Measurements from ENCODE around the gene SUPT5H. TPM values are rescaled to one million over a fixed set of nuclear protein-coding genes. Genes with fewer than 3 reads are reported as not detected.

The SUPT5H gene
- total and polyA plus RNA-seq, 12 donors: 56.2 to 149 (median 84.3) TPM

DNA sequence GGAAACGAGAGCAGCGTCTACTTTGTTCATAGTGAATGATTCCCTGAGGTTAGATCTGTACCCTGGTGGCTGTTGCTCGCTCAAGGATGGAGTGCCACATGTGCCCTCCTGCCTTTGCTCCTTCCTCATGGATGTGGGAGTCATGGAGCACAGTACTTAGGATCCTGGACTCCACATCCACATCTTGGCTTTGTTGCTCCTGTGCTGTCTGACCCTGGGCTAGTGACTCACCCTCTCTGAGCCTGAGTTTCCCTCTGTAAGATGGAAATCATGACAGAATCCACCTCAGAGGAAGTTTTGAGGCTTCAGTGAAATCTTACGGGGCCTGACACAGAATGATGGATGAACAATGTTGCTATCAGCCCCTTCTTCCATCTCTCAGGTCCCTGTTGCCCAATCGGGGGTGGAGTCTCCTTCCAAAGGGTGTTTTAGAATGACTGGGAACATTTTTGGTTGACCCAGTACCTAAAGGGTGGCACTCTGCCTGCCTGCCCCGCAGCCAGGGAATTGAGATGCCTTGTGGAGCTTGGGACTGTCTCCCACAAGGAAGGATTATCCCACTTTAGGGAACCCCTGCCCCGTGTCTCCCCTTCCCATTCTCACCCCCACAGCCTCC lies 25.4 kb downstream of the SUPT5H start:
- no peaks in the 10 kb centered on the region for H3K9me3 ChIP-seq
- ATAC-seq (no peak), DNase-seq (no peak)
- no peak overlapping the region for H3K27ac ChIP-seq
- 84 to 92% methylated on average over 7 of the region's 7 CpGs for WGBS, 2 donors
- peaks cover 0 to 100% (median 94%) of the 10 kb centered on the region in 9 donors for H3K36me3 ChIP-seq
- peaks cover 0 to 4% (median 0%) of the 10 kb centered on the region in 9 donors for H3K4me1 ChIP-seq
- intact Hi-C loops (cut with DNase I): loop anchor here in 7 of 10 donors (5.0 to 10.0 kb wide), 3 partner anchors 61 to 1066 kb away; partner anchors contain the start of genes EID2B (in 6 of the 7) and FAM98C (in 1 of the 7)
- H3K4me3 ChIP-seq: no peak overlapping the region
- TF ChIP-seq, protein P1, sequence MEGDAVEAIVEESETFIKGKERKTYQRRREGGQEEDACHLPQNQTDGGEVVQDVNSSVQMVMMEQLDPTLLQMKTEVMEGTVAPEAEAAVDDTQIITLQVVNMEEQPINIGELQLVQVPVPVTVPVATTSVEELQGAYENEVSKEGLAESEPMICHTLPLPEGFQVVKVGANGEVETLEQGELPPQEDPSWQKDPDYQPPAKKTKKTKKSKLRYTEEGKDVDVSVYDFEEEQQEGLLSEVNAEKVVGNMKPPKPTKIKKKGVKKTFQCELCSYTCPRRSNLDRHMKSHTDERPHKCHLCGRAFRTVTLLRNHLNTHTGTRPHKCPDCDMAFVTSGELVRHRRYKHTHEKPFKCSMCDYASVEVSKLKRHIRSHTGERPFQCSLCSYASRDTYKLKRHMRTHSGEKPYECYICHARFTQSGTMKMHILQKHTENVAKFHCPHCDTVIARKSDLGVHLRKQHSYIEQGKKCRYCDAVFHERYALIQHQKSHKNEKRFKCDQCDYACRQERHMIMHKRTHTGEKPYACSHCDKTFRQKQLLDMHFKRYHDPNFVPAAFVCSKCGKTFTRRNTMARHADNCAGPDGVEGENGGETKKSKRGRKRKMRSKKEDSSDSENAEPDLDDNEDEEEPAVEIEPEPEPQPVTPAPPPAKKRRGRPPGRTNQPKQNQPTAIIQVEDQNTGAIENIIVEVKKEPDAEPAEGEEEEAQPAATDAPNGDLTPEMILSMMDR (IDR thresholded peaks at IDR 0.05): no peak
- H3K27me3 ChIP-seq: no peaks in the 10 kb centered on the region

DNA sequence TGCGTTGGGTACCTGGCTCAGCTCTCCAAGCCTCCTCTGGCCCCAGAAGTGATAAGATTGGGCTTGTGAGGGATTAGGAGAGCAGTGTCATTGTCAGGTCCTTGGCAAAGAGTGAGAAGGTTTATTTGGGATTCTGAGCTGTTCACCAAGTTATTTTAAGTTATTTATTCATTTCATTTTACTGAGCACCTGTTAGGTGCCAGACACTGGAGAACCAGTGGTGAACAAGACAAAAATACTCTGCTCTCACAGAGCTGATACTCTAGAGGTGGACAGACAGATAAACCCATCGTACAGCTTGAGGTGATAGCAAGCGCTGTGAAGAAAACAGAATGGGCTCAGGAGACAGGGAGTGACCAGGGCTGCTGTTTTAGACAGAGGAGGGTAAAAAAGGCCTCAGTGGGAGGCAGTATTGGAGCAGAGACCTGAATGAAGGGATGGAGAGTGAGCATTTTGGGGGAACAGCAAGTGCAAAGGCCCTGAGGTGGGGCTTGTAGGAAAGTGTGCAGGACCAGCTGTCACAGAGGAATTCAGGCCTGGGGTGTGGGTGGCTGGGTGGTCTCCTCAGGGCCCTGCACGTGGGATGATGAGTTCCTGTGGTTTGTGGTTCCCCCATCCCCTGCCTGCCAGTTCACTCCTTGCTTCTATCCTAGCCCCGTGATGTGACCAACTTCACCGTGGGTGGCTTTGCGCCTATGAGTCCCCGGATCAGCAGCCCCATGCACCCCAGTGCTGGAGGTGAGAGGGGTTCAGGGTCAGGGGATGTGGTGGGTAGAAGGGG lies 26.6 kb downstream of the SUPT5H start:
- TF ChIP-seq, protein P1 (IDR thresholded peaks at IDR 0.05): no peak
- Histone ChIP-seq H3K4me1 (peaks cover 0 to 7% (median 0%) of the 10 kb centered on the region in 9 donors), H3K4me3 (no peak overlapping the region), H3K27ac (no peak overlapping the region), H3K36me3 (peaks cover 0 to 99% (median 88%) of the 10 kb centered on the region in 9 donors), H3K27me3 (no peaks in the 10 kb centered on the region), H3K9me3 (no peaks in the 10 kb centered on the region)
- ATAC-seq: no peak
- no peak for DNase-seq
- 87 to 91% methylated on average over 8 of the region's 8 CpGs for WGBS, 2 donors
- intact Hi-C loops (cut with DNase I): loop anchor here in 7 of 10 donors (5.0 to 10.0 kb wide), 3 partner anchors 60 to 1067 kb away; partner anchors contain the start of genes EID2B (in 6 of the 7) and FAM98C (in 1 of the 7)

DNA sequence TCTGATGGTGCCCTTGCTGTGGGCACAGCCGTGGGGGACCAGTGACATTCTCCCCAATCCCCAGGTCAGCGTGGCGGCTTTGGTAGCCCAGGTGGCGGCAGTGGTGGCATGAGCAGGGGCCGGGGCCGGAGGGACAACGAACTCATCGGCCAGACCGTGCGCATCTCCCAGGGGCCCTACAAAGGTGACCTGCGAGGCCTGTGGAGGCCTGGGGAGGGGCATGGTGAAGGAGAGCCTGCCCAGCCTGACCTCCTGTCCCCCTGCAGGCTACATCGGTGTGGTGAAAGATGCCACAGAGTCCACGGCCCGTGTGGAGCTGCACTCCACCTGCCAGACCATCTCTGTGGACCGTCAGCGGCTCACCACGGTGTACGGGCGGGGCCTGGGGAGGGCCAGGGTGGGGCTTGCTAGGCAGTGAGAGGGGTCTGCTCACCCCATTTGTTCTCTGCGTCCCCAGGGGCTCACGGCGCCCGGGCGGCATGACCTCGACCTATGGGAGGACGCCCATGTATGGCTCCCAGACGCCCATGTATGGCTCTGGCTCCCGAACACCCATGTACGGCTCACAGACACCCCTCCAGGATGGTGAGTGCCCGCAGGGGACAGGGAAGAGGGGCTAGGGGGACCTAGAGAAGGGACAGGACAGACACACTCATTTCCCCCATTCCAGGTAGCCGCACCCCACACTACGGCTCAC lies 27.5 kb downstream of the SUPT5H start:
- peaks cover 0 to 94% (median 81%) of the 10 kb centered on the region in 9 donors for H3K36me3 ChIP-seq
- H3K4me1 ChIP-seq: peaks cover 0 to 7% (median 0%) of the 10 kb centered on the region in 9 donors
- intact Hi-C loops (cut with DNase I): loop anchor here in 7 of 10 donors (5.0 to 10.0 kb wide), 3 partner anchors 59 to 1068 kb away; partner anchors contain the start of genes EID2B (in 6 of the 7) and FAM98C (in 1 of the 7)
- no peak overlapping the region for H3K4me3 ChIP-seq
- H3K27me3 ChIP-seq: no peaks in the 10 kb centered on the region
- DNase-seq (no peak), ATAC-seq (peak in 2 of 8 donors; percentile 5 to 31)
- WGBS, 2 donors: 90 to 93% methylated on average over 32 of the region's 32 CpGs
- TF ChIP-seq, protein P1 (IDR thresholded peaks at IDR 0.05): no peak
- no peak overlapping the region for H3K27ac ChIP-seq
- H3K9me3 ChIP-seq: no peaks in the 10 kb centered on the region

All from heart right ventricle (tissue), 16 donors.